Stomach smooth muscle (tissue), 2 donors: Measurements from ENCODE around the gene KRT24.
"Not testable (repeated sequence)": the region's sequence is repeated elsewhere in the genome, so short reads cannot be mapped to it uniquely, and the experiment has no call there.

Experiments used
- H3K27ac ChIP-seq: one replicate; pipeline ENCODE4 v1.7.0; 2013; ENCODE audit warnings: mild to moderate bottlenecking, low read length, inconsistent platforms
- H3K27me3 ChIP-seq, 2 donors: one replicate each; pipeline ENCODE4 v1.7.0; 2013; ENCODE audit warnings: low read length in 2 of 2; ENCODE audit not compliant: insufficient read depth in 2 of 2, control insufficient read depth in 1 of 2
- H3K36me3 ChIP-seq, 2 donors: one replicate each; pipeline ENCODE4 v1.7.0; 2013; ENCODE audit warnings: low read length in 2 of 2; ENCODE audit not compliant: control insufficient read depth in 2 of 2, insufficient read depth in 2 of 2
- H3K4me1 ChIP-seq: one replicate; pipeline ENCODE4 v1.7.0; 2013; ENCODE audit warnings: low read length; ENCODE audit not compliant: control insufficient read depth, insufficient read depth
- H3K4me3 ChIP-seq, 2 donors: one replicate each; pipeline ENCODE4 v1.7.0; 2013; ENCODE audit warnings: low read length in 2 of 2
- H3K9ac ChIP-seq, 2 donors: one replicate each; pipeline ENCODE4 v1.7.0; 2013; ENCODE audit warnings: low read length in 2 of 2, mild to moderate bottlenecking in 1 of 2
- H3K9me3 ChIP-seq, 2 donors: one replicate each; pipeline ENCODE4 v1.7.0; 2013; ENCODE audit warnings: low read length in 2 of 2; ENCODE audit not compliant: control insufficient read depth in 2 of 2
- donor health status: healthy.
- donor health status: Pancreatic carcinoma.

The KRT24 gene

DNA sequence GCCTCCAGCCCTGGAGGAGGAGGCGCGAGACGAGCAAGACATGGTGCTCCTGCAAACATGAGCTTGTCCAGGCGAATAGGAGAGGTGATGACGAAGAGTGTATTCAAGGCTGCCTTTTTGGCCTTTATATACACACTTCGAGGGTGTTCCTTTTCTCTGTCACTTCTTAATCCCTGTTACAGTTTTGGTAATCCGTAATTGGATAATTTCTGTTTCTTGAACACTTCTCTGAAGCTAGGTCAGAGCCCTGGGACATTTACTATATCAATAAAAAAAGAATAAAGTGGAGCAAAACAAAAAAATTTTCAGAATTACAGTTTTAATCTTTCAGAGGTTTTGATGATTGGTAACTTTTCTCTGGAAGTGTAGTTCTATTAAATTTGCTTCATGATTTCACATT, at the start of gene KRT24:
TSS of gene KRT24 (minus strand) at position 101 of the 400 bp plus-strand sequence. CDS start at position 42, 59 bp downstream.
- Histone ChIP-seq H3K36me3 (no peaks in the 10 kb centered on the region), H3K9me3 (no peaks in the 10 kb centered on the region), H3K9ac (no peak within 1 kb of the TSS), H3K4me1 (no peaks in the 10 kb centered on the region), H3K27ac (no peak within 1 kb of the TSS), H3K27me3 (peaks cover 0 to 3% of the 10 kb centered on the region in 2 donors), H3K4me3 (no peak within 1 kb of the TSS)

DNA sequence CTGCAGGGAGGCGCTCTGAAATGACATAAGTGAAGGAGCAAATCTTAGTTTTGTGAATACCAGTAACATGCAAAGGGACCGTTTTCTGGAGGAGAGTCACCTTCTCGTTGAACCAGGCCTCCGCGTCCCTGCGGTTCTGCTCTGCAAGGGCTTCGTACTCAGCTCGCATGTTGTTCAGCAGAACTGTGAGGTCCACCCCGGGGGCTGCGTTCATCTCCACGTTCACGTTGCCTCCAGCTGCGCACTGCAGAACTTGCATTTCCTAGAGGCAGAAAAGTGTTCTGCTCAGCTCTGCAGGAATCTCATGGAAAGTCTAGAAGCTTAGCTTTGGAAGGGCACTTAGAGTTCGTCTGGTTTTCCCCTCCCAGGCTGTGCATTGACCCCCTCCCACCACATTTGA, 47.5 kb upstream of the KRT24 start:
- Histone ChIP-seq H3K36me3 (no peaks in the 10 kb centered on the region), H3K9me3 (no peaks in the 10 kb centered on the region), H3K4me1 (no peaks in the 10 kb centered on the region), H3K27ac (no peak overlapping the region), H3K9ac (no peak overlapping the region), H3K4me3 (no peak overlapping the region), H3K27me3 (no peaks in the 10 kb centered on the region)

DNA sequence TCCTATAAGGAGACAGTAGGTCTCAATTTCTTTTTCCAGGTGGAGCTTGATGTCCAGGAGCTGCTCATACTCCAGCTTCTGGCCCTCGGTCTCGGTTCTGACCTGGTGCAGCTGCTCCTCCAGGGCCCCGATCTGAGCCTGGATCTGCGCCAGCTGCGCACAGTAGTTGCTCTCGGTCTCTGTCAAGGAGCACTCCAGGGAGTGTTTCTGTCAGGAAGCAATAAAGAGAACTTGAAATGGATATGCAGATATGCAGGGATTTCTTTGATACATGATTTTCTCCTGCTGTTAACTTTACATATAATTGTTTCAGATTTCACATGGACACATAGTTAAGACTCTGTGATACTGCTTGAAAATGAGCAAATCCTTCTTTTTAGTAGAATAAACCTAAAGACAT, 46.8 kb upstream of the KRT24 start:
- Histone ChIP-seq H3K9me3 (no peaks in the 10 kb centered on the region), H3K4me3 (no peak overlapping the region), H3K27me3 (peaks cover 0 to 2% of the 10 kb centered on the region in 2 donors), H3K9ac (no peak overlapping the region), H3K27ac (no peak overlapping the region), H3K36me3 (no peaks in the 10 kb centered on the region), H3K4me1 (no peaks in the 10 kb centered on the region)

DNA sequence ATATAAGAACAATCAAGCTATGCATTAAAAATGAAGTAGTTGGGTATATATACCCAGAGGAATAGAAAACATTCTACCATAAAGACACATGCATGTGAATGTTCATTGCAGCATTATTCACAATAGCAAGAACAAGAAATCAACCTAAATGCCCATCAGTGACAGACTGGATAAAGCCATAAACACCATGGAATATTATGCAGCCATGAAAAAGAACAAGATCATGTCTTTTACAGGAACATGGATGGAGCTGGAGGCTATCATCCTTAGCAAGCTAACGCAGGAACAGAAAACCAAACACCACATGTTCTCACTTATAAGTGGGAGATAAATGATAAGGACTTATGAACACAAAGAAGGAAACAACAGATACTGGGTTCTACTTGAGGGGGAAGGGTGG, 45.1 kb upstream of the KRT24 start:
- not testable (repeated sequence) for H3K4me3 ChIP-seq, H3K27me3 ChIP-seq, H3K36me3 ChIP-seq, H3K4me1 ChIP-seq, H3K9me3 ChIP-seq, H3K9ac ChIP-seq, H3K27ac ChIP-seq

DNA sequence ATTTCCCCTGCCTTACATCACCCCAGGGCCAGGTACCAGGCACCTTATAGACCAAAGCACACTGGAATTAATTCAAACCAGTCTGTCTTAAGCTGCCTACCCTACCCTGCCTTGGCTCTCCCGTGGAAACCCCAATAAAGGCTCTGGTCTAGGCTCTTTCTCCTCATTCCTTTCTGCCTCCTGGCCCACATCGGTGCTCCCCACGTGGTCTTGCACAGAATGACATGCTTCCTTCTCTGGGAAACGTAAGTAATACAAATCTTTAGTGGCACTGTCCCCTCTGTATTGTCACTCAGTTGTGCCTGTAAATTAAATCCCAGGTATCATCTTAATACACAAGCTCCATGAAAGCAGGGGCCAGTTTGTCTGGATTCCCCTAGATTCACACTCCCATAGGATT, 35.0 kb upstream of the KRT24 start:
- no peak overlapping the region for H3K4me3 ChIP-seq

DNA sequence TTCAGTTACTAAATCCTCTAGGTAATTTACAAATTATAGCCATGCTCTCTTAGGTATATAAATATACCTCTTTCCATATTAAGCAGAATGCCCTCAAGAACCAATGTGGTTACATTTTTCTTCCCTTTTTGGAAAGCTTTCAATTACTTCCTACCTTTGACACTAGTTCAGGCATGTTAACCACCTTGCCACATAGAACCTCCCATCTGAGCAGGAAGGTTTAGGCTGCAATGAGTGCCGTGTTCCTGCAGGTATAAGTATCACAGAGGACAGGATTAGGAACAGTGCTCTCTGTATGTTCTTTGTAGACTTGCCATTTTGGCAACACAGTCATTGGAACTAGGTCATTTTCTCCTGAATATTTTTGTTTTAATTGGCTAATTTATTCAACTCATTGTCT, 31.5 kb upstream of the KRT24 start:
- Histone ChIP-seq H3K4me1 (no peaks in the 10 kb centered on the region), H3K27me3 (peaks cover under 1 to 2% of the 10 kb centered on the region in 2 donors), H3K4me3 (no peak overlapping the region), H3K9me3 (no peaks in the 10 kb centered on the region), H3K9ac (no peak overlapping the region), H3K27ac (no peak overlapping the region), H3K36me3 (no peaks in the 10 kb centered on the region)

More for the DNA sequence above, 35.0 kb upstream of the KRT24 start:
- Histone ChIP-seq H3K9ac (no peak overlapping the region), H3K27me3 (peaks cover 0 to 2% of the 10 kb centered on the region in 2 donors), H3K4me1 (no peaks in the 10 kb centered on the region), H3K27ac (no peak overlapping the region), H3K9me3 (no peaks in the 10 kb centered on the region), H3K36me3 (no peaks in the 10 kb centered on the region)

DNA sequence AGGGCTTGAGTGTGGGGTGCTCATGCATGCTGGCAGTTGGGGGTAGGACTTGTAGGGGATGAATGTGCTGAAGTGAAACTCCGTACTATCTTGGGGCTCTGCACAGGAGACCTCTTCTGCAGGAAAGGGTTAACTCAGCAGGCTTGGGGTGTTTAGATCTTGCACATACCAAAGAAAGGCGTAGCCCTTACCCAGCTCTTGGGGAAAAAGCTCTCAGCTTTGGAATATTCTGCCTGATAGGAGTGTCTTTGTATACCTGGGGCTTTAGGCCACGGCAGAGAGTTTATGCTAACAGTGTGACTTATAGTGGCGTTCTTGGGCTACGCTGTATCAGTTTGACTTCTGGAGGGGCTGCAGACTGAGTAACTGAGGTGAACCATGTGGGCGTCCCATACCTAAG, 30.5 kb upstream of the KRT24 start:
- Histone ChIP-seq H3K27ac (no peak overlapping the region), H3K27me3 (peaks cover 2% of the 10 kb centered on the region in 2 donors), H3K4me3 (no peak overlapping the region), H3K4me1 (no peaks in the 10 kb centered on the region), H3K36me3 (no peaks in the 10 kb centered on the region), H3K9ac (no peak overlapping the region), H3K9me3 (no peaks in the 10 kb centered on the region)

DNA sequence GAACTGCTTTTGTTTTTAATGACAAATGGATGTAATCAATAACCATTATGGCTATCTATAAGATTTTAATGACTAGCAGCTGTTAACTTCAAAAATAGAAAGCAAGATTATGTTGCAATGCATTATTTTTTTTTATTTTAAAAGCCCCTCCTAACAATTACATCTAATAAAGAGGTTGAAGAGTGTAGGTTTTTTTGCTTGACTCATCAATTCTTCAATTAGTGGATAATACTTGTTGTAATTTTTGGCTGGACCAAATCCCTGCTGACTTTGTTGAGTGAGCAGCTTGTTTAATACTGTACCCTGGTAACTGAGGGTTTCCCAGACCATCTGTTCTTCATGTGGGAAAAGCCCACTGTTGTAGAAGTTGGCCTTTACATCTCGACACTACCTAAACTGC, 27.4 kb upstream of the KRT24 start:
- H3K27ac ChIP-seq: no peak overlapping the region
- H3K9me3 ChIP-seq: no peaks in the 10 kb centered on the region
- H3K36me3 ChIP-seq: no peaks in the 10 kb centered on the region
- peaks cover 2% of the 10 kb centered on the region in 2 donors for H3K27me3 ChIP-seq
- no peaks in the 10 kb centered on the region for H3K4me1 ChIP-seq
- no peak overlapping the region for H3K9ac ChIP-seq
- no peak overlapping the region for H3K4me3 ChIP-seq

DNA sequence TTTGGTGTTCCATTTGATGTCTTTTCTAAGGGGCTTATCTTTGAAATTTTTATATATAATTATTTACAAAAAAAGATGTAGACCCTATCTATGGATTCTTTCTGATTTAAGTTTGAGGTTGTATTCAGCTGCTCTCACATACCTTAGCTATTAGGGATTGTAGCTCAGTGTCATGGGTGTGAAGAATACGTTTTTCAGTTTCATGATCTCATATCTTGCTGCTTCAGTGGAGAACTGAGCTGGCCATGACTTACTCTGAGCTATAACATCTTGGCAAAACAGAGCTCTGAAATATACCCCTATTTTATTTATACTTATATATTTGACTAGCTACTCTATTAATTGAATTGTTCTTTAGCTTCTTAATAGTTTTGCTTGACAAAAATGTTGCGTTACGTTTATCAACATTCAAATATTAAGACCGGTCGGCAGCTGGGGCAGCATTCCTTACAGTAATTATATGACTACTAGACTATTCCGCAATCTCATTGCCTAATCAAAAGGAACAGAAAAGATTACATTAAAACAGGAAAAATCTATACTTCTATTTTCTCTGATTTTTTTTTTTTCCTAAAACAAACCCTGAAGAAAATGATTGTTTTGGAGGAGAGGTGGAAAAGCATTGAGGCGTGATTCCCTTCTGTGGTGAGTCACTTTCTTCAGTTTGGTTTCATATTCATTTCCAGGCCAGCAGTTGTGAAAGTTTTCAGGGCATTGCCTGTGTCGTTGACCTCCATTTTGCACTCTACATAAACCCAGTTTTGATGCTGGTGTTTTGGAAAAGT, 24.1 kb upstream of the KRT24 start:
- no peak overlapping the region for H3K9ac ChIP-seq
- H3K36me3 ChIP-seq: no peaks in the 10 kb centered on the region
- H3K4me1 ChIP-seq: no peaks in the 10 kb centered on the region
- H3K27ac ChIP-seq: no peak overlapping the region
- H3K9me3 ChIP-seq: no peaks in the 10 kb centered on the region
- no peak overlapping the region for H3K4me3 ChIP-seq
- H3K27me3 ChIP-seq: peaks cover 0 to 2% of the 10 kb centered on the region in 2 donors

DNA sequence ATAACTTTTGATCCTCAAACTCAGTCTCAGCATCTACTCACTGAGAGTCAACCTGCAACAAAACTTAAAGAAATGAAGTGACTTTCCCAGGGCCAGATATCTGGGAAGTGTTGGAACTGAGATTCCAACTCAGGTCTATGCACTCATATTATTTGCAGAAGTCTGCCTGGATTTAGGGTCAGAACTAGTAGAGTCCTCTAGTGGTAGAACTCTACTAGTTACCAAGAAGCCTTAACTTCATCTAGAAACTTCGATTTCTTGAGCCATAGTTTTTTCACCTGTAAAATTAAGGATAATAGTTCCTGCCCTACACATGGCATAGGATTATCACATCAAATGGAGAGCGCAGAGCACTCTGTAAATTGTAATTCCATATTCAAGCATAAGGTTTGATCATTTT, 23.4 kb upstream of the KRT24 start:
- Histone ChIP-seq H3K4me1 (no peaks in the 10 kb centered on the region), H3K27me3 (peaks cover 0 to 2% of the 10 kb centered on the region in 2 donors), H3K36me3 (no peaks in the 10 kb centered on the region), H3K4me3 (no peak overlapping the region), H3K9ac (no peak overlapping the region), H3K27ac (no peak overlapping the region), H3K9me3 (no peaks in the 10 kb centered on the region)

DNA sequence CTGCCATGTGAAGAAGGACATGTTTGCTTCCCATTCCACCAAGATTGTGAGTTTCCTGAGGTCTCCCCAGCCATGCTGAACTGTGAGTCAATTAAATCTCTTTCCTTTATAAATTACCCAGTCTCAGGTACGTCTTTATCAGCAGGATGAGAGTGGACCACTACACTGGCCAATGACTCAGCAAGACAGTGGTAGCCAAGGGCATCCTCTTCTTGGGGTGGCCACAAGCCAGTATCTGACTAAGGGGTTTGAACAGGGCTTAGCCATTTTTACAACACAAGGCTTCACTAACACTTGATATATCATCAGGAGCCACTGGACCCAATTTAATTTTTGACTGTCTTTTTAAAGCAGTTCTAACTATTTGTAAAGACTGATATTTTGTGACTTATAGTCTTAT, 21.1 kb upstream of the KRT24 start:
- Histone ChIP-seq H3K27me3 (no peaks in the 10 kb centered on the region), H3K4me1 (no peaks in the 10 kb centered on the region), H3K9ac (no peak overlapping the region), H3K27ac (no peak overlapping the region), H3K36me3 (no peaks in the 10 kb centered on the region), H3K9me3 (no peaks in the 10 kb centered on the region), H3K4me3 (no peak overlapping the region)
